ENCODE measurements around the gene CCDC172.

The CCDC172 gene

DNA sequence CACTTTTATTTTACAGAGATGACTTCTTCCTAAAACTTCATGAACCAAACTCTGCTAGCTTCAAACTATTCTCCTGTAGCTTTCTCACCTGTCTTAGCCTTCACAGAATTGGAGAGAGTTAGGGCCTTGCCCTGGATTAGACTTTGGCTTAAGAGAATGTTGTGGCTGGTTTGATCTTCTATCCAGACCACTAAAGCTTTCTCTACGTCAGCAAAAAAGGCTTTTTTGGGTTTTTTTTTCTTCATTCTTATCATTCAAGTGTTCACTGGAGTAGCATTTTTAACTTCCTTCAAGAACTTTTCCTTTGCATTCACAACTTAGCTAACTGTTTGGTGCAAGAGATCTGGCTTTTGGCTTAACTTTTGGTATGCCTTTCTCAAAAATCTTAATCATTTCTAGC, 19.3 kb upstream of the CCDC172 start:
- no peaks in the 10 kb centered on the region for H3K27me3 ChIP-seq (replicated peaks; ENCODE audit: control insufficient read depth, insufficient read depth, low read length)
- TF ChIP-seq, protein P1, sequence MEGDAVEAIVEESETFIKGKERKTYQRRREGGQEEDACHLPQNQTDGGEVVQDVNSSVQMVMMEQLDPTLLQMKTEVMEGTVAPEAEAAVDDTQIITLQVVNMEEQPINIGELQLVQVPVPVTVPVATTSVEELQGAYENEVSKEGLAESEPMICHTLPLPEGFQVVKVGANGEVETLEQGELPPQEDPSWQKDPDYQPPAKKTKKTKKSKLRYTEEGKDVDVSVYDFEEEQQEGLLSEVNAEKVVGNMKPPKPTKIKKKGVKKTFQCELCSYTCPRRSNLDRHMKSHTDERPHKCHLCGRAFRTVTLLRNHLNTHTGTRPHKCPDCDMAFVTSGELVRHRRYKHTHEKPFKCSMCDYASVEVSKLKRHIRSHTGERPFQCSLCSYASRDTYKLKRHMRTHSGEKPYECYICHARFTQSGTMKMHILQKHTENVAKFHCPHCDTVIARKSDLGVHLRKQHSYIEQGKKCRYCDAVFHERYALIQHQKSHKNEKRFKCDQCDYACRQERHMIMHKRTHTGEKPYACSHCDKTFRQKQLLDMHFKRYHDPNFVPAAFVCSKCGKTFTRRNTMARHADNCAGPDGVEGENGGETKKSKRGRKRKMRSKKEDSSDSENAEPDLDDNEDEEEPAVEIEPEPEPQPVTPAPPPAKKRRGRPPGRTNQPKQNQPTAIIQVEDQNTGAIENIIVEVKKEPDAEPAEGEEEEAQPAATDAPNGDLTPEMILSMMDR (IDR thresholded peaks at IDR 0.05; ENCODE audit: insufficient read depth, low read length, poor library complexity, severe bottlenecking): no peak
- H3K4me3 ChIP-seq (replicated peaks; ENCODE audit: low read depth, low read length): no peak overlapping the region
- no peaks in the 10 kb centered on the region for H3K36me3 ChIP-seq (ENCODE audit: control insufficient read depth, insufficient read depth, low read length)
- DNase-seq (ENCODE audit: extremely low read depth, insufficient read length): no peak

DNA sequence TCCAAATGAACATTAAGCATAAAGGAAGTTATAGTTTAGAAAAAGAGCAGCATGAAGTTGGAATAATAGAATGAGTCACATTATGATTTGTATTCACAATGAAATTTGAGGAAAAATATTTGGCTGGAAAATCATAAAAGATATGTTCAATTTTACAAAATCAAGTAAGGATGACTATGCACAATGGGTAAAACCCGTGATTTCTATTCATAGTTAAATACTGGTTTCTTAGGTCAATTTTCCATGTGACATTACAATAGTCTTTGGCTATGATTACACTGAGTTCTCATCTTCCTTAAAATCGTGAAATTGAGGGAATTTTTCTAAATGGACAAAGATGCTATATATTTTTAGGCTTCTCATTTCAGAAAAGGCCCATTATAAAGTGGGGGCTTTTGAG, 17.4 kb upstream of the CCDC172 start:
- no peak for DNase-seq (ENCODE audit: extremely low read depth, insufficient read length)
- TF ChIP-seq, protein P1 (IDR thresholded peaks at IDR 0.05; ENCODE audit: insufficient read depth, low read length, poor library complexity, severe bottlenecking): no peak
- Histone ChIP-seq H3K4me3 (replicated peaks; ENCODE audit: low read depth, low read length) (no peak overlapping the region), H3K27me3 (replicated peaks; ENCODE audit: control insufficient read depth, insufficient read depth, low read length) (no peaks in the 10 kb centered on the region), H3K36me3 (ENCODE audit: control insufficient read depth, insufficient read depth, low read length) (no peaks in the 10 kb centered on the region)

DNA sequence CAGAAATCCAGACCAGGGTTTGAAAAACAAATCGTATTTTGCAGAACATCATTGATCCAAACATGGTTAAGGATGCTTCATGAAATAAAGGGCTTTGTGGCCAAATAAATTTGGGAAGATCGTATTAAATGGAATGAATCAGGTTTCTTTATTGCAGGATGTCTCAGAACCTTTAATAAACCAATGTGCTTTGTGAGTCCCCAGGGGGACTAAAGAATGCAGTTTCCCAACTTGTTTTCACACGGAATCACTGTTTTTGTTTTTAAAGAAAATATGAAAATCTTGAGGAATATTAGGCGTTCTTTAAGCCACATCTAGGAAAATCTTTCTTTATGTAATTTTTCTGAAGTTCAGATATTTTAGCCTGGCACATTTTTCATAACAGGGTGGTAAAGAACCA, 16.8 kb upstream of the CCDC172 start:
- Histone ChIP-seq H3K27me3 (replicated peaks; ENCODE audit: control insufficient read depth, insufficient read depth, low read length) (no peaks in the 10 kb centered on the region), H3K4me3 (replicated peaks; ENCODE audit: low read depth, low read length) (no peak overlapping the region), H3K36me3 (ENCODE audit: control insufficient read depth, insufficient read depth, low read length) (no peaks in the 10 kb centered on the region)
- DNase-seq (ENCODE audit: extremely low read depth, insufficient read length): no peak
- TF ChIP-seq, protein P1 (IDR thresholded peaks at IDR 0.05; ENCODE audit: insufficient read depth, low read length, poor library complexity, severe bottlenecking): no peak

DNA sequence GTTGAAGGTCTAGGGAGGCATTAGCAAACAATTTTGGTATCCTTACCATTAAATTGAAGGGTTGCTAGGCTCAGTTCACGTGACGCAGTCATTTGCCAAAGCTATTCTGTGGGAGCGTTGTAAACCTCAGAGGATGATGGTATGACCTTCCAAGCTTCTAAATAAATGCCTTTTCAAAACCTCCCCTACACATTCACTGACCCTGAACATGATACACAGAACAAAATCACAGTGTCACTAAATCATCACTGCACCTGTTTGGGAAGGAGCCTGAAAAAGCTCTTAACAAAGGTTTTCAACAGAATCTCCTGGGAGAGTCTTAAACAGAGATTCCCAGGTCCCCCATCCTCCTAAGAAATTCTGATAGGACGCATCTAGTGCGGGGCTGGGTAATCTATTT, 13.2 kb upstream of the CCDC172 start:
- H3K27me3 ChIP-seq (replicated peaks; ENCODE audit: control insufficient read depth, insufficient read depth, low read length): no peaks in the 10 kb centered on the region
- no peak overlapping the region for H3K4me3 ChIP-seq (replicated peaks; ENCODE audit: low read depth, low read length)
- no peaks in the 10 kb centered on the region for H3K36me3 ChIP-seq (ENCODE audit: control insufficient read depth, insufficient read depth, low read length)
- TF ChIP-seq, protein P1 (IDR thresholded peaks at IDR 0.05; ENCODE audit: insufficient read depth, low read length, poor library complexity, severe bottlenecking): no peak
- DNase-seq (ENCODE audit: extremely low read depth, insufficient read length): no peak

DNA sequence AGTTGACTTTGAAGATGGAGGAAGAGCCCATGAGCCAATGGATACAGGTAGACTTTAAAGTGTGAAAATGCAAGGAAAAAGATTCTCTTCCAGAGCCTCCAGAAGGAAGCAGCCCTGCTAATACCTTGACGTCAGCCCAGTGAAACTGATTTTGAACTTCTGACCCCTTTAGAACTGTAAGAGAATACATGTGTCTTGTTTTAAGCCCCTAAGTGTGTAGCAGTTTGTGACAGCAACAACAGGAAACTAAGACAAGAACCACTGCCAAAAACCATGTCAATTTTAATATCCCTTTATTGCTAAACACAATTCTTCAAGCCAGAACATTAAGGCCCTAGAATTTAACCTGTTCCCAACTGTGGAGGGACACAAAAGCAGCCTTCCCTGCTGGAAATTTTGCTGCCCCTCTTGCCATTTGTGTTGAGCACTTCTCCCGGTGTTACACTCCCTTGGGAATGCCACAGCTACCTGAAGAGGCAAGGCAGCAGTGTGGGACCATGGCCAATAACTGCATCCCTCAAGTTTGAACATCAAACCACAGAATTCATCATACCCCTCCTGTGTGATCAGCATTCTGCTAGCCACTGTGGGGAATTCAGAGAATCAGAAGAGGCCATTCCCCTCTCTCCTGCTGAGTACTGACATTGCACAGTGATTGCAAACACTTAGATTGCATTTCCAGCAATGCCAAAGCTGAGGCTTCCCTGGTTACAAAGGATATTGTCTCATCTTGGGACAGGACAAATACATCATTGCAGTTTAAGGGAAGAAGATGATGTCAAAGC, 12.3 kb upstream of the CCDC172 start:
- Histone ChIP-seq H3K36me3 (ENCODE audit: control insufficient read depth, insufficient read depth, low read length) (no peaks in the 10 kb centered on the region), H3K27me3 (replicated peaks; ENCODE audit: control insufficient read depth, insufficient read depth, low read length) (no peaks in the 10 kb centered on the region), H3K4me3 (replicated peaks; ENCODE audit: low read depth, low read length) (no peak overlapping the region)
- TF ChIP-seq, protein P1 (IDR thresholded peaks at IDR 0.05; ENCODE audit: insufficient read depth, low read length, poor library complexity, severe bottlenecking): no peak
- no peak for DNase-seq (ENCODE audit: extremely low read depth, insufficient read length)

All from GM06990 (cell line).